Activated CD8-positive, alpha-beta memory T cell treated with anti-CD3 and anti-CD28 coated beads, Interleukin-2, amount 50 U/mL, for 24 hours (primary cell): ENCODE data around the gene KPNB1.

Experiments
- DNase-seq: peaks from one replicate; pipeline ENCODE4 v3.0.0-alpha.2; 2020; ENCODE audit errors: extremely low read depth

KPNB1 gene

GRCh38 chr17:47649153-47649971 lies at the start of gene KPNB1:
Gene KPNB1, plus strand, starts transcription at chr17:47649919. Its CDS starts 326 bp downstream, at chr17:47650245.
- peak; percentile 97 for DNase-seq

- DNase-seq = no peak
These were observed 45.7 kb upstream of the KPNB1 start for GRCh38 chr17:47603830-47604597.

- DNase-seq = no peak
These were observed 45.2 kb upstream of the KPNB1 start for GRCh38 chr17:47604598-47604927.

GRCh38 chr17:47605011-47605410 lies 44.7 kb upstream of the KPNB1 start:
- DNase-seq = no peak

- no peak for DNase-seq
These were observed 42.2 kb upstream of the KPNB1 start for GRCh38 chr17:47607481-47607880.

GRCh38 chr17:47611372-47612350 lies 38.1 kb upstream of the KPNB1 start:
- DNase-seq = no peak

- no peak for DNase-seq
These were observed 33.8 kb upstream of the KPNB1 start for GRCh38 chr17:47615766-47616424.

- DNase-seq = no peak
These were observed 31.3 kb upstream of the KPNB1 start for GRCh38 chr17:47618410-47618809.

GRCh38 chr17:47620503-47621245 lies 29.0 kb upstream of the KPNB1 start:
- no peak for DNase-seq

- no peak for DNase-seq
These were observed 28.2 kb upstream of the KPNB1 start for GRCh38 chr17:47621293-47622179.

GRCh38 chr17:47622180-47622549 lies 27.6 kb upstream of the KPNB1 start:
- DNase-seq = no peak

GRCh38 chr17:47624727-47625068 lies 25.0 kb upstream of the KPNB1 start:
- no peak for DNase-seq

- no peak for DNase-seq
These were observed 21.6 kb upstream of the KPNB1 start for GRCh38 chr17:47628014-47628566.

GRCh38 chr17:47629826-47630225 lies 19.9 kb upstream of the KPNB1 start:
- no peak for DNase-seq

- DNase-seq = no peak
These were observed 19.1 kb upstream of the KPNB1 start for GRCh38 chr17:47630614-47631013.

GRCh38 chr17:47632991-47633390 lies 16.7 kb upstream of the KPNB1 start:
- DNase-seq = no peak

GRCh38 chr17:47633996-47634395 lies 15.7 kb upstream of the KPNB1 start:
- no peak for DNase-seq

GRCh38 chr17:47634870-47635269 lies 14.8 kb upstream of the KPNB1 start:
- no peak for DNase-seq

GRCh38 chr17:47635734-47636133 lies 14.0 kb upstream of the KPNB1 start:
- no peak for DNase-seq
